HG03521 (cell line): ENCODE measurements around the gene RFXANK.
"Not testable (repeated sequence)": the region's sequence is repeated elsewhere in the genome, so short reads cannot be mapped to it uniquely, and the experiment has no call there.

ENCODE experiments used
- ATAC-seq: cut with Tn5 transposase; IDR thresholded peaks from one replicate; pipeline ENCODE4 v1.9.1; 2021; ENCODE audit warnings: mild to moderate bottlenecking, moderate library complexity; ENCODE audit not compliant: unreplicated experiment

Gene RFXANK, protein sequence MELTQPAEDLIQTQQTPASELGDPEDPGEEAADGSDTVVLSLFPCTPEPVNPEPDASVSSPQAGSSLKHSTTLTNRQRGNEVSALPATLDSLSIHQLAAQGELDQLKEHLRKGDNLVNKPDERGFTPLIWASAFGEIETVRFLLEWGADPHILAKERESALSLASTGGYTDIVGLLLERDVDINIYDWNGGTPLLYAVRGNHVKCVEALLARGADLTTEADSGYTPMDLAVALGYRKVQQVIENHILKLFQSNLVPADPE

DNA sequence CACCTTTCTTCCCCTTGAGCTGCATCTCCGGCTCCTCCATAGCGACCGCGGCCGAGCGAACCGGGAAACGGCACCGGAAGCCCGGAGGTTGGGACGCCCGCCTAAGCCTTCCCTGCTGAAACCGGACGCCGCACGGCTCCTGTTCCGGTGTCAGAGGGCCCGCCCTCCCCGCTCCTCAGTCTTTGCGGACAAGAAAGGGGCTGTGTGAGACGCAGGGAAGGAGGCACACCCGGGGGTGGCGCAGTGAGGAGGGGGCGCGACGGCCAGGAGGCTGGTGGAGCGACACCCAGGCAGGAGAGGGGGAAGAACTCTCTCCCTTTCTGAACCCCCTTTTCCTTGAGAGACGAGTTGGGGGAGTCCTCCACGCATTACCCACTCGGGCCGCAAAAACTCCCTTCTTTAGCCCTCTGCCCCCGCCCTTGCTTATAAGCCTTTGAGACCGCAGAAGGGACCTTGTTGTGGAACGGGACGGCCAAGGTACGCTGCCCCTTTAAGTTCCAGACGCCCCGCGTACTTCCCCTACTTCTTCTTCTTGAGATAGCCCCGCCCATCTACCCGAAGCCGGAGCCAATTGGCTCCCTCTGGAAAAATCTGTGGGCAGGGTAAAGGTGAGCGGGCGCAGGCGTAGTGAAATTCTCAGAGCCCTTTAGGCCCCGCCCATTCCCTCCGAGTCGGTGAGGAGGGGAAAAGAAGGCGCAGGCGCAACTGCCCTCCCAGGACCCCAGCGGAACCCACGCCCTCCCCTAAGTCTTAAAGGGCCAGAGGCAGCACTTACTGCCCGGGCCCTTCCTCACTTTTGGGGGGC is at the start of gene RFXANK, which contains the start of gene BORCS8:
TSS of gene RFXANK (plus strand) at position 181 of the 805 bp plus-strand sequence. CDS start 1,689 bp downstream, outside the sequence.
TSS of gene BORCS8 (minus strand) at position 75 of the 805 bp plus-strand sequence. CDS start at position 40, 35 bp downstream.
- peak; percentile 78 for ATAC-seq

DNA sequence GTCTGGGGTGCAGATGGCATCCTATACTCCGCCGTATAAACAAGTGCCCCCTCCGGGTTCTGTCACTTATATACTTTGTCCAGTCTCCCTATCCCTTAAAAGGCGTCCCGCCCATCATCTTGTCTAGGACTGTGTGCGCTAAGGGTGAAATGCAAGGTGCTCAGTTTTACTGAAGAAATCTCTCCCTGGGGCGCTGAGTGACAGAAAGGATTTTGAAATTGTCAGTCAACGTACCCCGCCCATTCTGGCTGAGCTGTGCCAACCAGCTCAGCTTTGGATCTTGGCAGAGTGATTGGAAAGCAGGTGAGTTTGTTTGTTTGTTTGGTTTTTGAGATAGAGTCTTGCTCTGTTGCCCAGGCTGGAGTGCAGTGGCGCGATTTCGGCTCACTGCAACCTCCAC is 49.7 kb upstream of the RFXANK start:
- ATAC-seq, result no peak

DNA sequence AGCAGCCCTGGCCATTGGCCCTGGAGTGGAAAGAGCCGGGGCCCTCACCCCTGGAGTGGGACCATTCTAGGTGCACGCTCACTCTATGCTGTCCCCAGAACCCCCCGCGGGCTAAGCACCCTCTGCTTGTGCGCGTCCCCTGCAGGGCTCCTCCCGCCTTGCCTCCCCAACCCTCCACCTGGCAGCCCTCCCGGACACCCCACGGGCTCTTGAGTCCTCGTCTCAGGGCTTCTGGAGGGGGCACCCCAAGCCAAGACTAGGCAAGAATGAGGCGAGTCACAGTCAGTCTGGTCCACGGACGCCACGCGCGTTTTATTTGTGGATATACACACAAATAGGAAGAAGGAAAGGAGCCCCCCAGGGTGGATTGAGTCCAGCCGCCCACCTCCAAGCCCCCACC is 46.8 kb upstream of the RFXANK start:
- no peak for ATAC-seq

DNA sequence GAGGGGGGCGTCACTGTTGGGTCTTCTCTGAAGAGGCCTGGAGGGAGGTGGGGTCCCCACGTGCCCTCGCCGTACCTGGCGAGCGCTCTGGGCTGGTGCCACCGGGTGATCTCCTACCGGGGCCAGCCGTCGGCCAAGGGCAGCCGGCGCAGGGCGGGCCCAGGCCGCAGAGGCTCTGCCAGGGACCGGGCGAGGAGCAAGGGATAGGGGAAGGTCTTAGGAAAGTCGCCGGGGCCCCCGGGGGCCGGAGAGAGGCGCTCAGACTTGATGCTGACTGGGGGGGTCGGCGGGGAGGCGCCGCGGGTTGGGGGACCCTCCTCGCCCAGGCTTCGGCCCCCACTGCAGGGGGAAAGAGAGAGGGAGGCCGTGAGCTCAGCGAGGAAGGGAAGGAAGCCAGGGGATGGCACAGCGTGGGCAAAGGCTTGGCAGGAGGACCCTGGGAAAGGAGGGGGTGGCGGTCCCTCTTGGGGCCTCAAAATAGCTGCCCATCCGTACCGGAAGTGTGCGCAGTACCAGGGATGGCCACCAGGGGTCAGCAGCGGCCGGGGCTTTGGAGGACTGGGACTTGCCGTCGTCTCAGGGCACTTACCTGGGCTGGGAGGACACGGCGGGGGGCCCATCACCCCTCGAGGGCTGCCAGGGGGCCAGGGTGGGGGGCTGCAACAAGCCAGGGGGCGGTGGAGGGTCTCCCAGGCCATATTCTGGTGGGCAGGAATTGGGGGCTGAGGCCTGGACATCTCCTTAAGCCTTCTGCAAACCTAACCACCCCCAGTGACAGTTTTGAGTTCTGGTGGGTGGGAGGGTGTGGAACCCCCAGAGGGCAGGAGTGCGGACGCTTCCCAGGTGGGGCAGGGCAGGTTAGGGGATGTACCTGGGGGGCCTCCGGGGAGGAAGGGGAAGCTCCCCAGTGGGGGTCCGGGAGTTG is 46.1 kb upstream of the RFXANK start:
- ATAC-seq, result no peak

DNA sequence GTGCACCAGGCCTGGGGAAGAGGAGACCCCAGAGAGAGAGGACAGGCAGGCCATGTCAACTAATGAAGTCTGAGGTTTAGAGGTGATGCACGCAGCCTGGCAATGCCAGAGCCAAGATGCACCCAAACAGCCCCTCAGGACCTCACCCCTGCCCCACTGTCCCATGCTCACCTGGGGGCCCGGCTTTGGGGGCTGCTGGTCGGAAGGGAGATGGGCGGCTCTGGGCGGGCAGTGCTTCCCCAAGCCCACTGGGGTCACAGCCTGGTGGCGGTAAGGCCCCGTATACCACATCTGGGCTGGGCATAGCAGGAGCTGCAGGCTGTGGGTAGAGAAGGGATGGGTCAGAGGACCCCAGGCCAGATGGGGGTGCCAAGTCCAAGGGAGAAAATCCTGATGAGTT is 45.2 kb upstream of the RFXANK start:
- no peak for ATAC-seq

DNA sequence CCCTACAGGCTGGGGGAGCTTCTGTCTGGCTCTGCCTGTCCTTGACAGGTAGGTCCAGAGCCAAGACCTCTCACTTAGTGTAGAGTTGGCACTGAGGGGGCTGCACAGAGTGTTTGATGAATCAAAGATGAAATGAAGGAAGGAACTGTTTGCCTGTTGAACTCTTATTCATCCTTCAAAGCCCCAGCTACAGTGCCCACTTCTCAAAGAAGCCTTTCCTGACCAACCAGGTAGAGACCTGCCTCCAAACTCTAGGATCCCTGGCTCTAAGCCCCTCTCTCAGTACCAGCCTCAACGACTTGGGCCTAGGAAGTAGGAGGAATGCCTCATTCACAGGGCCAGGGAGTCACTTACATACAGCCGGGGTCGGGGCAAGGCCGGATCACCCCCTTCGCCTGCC is 44.7 kb upstream of the RFXANK start:
- ATAC-seq, result no peak

DNA sequence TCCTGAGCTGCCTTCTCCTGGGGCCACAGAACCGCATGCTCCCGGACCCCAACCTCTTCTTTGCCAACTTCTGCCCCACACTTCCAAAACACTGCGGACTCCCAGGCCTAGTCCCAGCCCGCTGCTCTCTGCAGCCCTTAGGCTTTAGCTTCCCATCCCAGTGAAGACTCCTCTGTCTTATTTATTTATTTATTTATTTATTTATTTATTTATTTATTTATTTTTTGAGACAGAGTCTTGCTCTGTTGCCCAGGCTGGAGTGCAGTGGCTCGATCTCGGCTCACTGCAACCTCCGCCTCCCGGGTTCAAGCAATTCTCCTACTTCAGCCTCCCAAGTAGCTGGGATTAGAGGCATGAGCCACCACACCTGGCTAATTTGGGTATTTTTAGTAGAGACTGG is 43.6 kb upstream of the RFXANK start:
- not testable (repeated sequence) for ATAC-seq

DNA sequence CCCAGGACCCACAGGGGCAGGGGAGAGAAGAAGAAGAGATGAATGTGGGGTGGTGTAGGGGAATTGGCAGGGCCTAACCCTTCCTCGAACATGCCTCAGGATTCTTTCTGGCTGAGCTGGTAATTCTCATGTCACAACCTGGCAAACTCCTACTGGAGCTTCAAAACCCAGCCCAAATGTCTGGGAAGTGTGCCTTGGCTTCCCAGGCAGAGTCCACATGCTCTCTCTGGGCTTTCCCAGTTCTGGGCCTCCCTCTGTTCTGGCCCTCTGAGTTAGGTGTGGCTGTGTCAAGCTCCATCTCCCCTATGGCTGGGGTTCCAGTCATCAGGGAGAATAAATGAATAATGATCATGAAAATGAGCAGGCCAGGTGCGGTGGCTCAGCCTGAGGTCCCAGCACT is 42.6 kb upstream of the RFXANK start:
- no peak for ATAC-seq

DNA sequence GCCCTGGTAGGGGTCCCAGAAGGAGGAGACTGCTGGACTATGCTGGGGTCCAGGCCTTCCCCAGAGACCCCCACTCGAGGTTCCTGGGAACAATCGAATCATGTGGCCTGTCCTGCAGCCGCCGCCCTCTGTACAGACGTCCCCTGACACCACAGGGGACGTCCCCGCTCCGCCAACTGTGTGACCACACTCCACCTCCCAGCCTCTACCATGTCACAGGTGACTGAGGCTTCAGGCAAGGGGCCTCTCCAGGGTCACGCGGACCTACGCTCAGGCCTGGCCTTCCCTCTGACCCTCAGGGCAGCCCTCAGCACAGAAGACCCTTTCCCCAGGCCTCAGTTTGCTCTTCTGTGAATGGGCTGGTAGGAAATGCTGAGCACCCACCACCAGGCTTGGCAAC is 40.6 kb upstream of the RFXANK start:
- no peak for ATAC-seq

DNA sequence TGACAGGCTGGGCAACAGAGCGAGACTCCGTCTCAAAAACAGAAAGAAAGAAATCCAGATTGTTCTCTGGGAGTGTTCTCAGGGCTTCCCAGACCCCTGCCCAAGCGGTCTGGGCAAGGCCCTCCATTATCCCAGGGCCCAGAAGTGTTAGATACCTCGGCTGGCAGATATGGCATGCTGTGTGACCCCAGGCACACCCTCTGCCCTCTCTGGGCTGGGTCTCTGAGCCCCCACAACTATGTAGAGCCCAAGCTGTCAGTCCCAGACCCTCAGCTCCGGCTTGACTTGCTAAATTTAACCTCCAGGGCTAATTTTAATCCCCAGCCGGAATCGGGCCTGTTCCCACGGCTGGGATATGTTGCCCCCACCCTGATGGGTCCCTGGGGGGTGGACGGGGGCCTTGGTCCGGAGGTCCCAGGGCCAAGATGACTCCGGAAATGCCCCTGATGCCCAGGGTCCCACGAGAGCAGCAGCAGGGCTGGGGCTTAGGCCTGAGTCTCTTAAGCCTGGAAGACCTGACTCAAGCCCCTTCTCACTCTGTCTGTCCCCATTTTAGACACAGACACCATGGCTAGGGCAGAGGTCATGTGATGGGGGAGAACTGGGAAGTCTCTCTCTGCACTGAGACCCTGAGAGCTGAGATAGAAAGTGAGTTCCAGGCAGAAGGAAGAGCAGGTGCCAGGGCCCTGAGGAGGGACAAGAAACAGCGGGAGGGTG is 39.2 kb upstream of the RFXANK start:
- ATAC-seq, result no peak

DNA sequence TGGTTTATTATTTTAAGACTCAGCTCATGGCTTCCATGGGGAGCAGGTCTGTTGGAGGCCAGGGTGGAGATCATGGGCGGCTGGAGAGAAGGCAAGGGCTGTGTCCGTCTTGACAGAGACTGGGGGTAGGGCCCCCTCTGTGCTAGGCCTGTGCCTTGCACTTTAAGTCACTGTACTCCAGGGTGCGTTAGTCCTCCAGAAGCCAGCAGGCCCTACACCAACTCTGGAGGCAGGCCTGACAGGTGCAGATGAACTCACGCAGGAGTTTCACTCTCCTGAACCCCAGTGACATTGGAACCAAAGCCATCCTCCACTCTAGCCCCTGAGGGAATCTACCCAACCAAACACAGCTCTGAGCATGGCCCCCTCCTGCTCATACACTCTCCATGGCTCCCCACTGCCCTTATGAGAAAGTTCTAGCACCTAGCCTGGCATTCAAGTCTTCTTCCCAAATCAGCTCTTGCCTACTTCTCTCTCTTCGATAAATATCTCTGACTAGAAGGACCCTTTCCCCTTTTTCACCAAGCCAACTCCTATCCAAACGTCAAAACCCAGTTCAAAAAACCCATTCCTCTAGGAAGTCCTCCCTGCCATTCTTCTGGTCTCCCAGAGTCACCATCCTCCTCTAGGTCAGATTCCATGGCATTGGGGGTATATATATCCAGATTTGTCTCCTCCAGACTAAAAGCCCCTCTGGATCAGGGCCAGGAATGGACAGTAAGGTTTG is 37.1 kb upstream of the RFXANK start:
- ATAC-seq, result no peak

DNA sequence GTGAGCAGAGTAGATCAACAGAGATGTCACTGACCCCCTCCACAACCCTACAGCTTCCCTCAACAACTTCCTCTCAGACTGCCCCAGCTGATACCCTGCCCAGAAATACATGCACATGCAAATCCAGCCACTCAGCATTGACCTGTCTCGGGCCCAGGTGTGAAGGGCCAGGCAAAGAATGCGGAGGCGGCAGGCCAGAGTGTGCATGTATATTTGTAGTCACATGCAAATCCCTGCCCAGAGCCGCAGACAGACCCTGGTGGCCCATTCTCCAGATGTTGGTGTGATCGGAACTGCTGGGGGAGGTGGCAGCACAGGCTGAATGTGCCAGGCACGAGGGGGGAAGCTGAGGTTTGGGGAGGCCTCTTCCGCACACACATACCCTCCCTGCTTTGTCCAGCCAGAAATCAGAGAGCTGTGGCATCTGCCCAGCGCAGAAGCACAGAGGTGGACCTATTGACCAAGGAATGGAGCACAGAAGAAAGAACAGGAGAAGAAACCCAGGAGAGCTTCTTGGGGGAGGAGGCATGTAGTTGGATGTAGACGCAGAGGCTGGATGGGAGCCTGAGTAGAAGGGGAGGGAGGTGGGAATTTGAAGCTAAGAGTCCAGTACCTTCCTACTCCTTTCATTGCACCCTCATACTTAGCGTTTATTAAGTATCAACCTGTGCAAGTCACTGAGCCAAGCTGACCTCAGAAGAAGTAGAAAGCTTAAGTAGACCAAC is 36.4 kb upstream of the RFXANK start:
- ATAC-seq, result peak; percentile 75

DNA sequence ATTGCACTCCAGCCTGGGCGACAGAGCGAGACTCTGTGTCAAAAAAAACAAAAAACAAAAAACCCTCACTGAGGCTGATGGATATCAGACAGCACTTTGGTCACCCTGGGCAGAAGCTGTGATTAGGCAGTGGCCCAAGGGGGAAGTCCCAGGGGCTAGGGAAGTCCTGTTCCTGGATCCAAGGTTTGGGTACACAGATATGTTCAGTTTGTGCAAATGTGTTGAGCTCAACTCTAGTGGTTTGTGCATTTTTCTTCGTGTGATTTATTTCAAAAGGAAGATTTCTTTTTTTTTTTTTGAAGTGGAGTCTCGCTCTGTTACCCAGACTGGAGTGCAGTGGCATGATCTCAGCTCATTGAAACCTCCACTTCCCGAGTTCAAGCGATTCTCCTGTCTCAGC is 34.2 kb upstream of the RFXANK start:
- ATAC-seq, result no peak

DNA sequence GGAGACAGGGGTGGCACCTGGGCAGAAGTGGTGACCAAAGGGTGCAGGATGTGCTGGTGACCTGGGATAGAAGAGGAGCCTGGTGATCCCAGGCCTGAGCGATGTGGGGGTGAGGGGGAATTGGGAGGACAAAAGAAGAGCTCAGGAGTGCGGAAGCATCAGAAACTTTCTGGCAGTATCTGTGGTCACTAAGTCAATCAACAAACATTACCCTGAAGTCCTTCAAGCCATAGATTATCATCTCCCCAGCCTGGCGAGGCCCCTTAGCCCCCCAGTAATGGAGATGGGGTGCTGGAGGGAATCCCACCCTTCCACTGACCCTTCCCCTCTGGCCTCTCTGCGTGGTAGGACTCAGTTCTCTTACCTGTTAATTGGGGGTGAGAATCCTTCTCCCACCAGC is 32.5 kb upstream of the RFXANK start:
- no peak for ATAC-seq

DNA sequence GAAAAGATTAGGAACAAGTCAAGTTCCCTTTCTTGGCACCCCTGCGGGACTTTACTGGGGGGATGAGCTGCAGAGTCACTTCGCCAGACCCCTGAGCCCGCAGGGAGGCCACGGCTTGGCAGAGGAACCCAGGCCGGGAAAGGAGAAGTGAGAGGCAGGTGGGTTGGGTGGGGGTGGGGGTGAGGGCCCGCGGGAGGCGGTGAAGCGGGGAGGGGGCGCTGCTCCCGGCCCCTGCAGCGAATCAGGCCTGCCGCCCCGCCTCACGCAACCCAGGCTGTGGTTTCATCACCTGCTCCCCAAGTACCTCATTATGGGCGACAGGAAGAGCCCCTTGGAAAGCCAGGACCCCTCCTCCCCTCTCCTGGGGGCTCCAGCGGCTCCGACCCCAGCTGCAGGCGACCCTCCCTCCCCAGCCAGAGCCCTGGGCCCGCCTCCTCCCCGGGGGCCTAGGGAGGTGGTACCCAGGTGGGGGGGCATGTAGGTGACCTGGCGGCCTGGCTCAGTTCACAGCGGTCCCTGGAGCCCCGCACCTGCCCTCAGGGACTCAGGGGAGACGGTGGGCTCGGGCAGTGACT is 31.5 kb upstream of the RFXANK start:
- ATAC-seq, result no peak

DNA sequence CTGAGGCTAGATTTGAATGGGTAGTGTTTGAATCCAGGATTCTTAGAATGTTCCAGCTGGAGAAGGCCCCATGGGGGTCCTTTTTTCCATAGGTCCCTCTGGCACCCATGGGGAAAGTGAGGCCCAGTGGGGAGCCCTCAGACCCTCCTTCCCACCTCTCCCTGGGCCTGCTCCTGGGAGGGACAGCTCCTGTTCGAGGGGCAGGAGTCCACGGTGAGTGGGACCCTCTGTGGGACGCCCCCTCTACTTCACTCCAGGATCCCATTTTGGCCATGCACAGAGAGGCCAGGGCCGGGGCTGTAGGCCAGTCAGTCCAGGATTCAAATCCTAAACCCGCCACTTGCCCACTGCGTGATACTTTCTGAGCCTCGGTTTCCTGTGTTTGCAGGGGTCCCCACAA is 29.6 kb upstream of the RFXANK start:
- no peak for ATAC-seq

DNA sequence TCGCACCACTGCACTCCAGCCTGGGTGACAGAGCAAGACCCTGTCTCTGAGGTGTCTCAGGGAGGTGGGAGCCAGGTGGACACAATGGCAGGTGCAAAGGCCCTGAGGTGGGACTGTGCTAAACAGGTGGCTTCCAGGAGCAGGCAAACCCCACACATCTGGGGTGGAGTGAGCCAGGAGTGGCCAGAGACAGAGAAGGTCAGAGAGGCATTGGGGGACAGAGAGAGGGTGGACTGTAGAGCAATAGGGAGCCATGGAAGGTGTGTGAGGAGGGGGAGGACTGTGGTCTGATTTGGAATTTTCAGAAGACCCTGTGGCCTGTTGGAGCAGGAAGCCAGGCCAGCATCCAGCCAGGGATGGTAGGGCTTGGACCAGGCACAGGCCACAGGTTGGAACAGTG is 26.7 kb upstream of the RFXANK start:
- ATAC-seq, result no peak

DNA sequence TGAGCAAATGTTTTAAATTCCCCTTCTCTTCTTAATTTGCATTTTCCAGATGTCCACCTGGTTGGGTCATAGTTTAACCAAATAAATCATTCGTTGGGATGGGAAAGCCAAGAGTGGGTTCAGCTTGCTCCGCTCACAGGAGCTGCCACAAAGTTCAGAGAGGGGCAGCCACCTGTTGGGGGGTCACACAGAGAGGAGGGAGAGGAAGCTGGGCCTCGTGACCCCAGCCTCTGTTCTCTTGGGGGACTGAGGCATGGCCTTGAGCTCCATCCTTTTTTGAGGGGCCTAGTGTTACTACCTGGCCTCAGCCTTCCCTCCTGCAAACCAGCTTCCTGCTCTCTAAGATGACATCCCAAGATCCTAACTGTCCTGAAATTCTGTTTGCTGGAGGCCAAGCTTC is 24.4 kb upstream of the RFXANK start:
- ATAC-seq, result no peak
